Transverse colon (tissue), 4 donors: Measurements from ENCODE around the gene NTRK3.

Experiments used
- EP300 ChIP-seq: sonication (generic); formaldehyde crosslinking; IDR thresholded peaks from one replicate; pipeline ENCODE4 v1.6.1; 2017; ENCODE audit warnings: antibody characterized with exemption, low read depth
- POLR2A ChIP-seq: fragments of 450-650 bp; IDR thresholded peaks from one replicate; pipeline ENCODE4 v1.6.1; 2016; ENCODE audit warnings: antibody characterized with exemption, mild to moderate bottlenecking, moderate library complexity
- POLR2AphosphoS5 ChIP-seq, 3 donors: sonication (generic); formaldehyde crosslinking; IDR thresholded peaks; one replicate each; pipeline ENCODE4 v1.6.1; 2016; ENCODE audit warnings: antibody characterized with exemption in 3 of 3
- TF ChIP-seq, protein P1 (sequence below), 5 experiments: fragments of 200-600 bp in 3 of 5; fragments of 450-650 bp in 2 of 5; sonication (generic) in 3 of 5; IDR thresholded peaks; 1 replicate in 2 of 5; 2 replicates in 3 of 5; pipeline ENCODE4 v1.5.1; 2016 to 2017; ENCODE audit warnings: antibody characterized with exemption in 5 of 5, inconsistent platforms in 3 of 5, mild to moderate bottlenecking in 2 of 5, moderate library complexity in 1 of 5

DNA sequence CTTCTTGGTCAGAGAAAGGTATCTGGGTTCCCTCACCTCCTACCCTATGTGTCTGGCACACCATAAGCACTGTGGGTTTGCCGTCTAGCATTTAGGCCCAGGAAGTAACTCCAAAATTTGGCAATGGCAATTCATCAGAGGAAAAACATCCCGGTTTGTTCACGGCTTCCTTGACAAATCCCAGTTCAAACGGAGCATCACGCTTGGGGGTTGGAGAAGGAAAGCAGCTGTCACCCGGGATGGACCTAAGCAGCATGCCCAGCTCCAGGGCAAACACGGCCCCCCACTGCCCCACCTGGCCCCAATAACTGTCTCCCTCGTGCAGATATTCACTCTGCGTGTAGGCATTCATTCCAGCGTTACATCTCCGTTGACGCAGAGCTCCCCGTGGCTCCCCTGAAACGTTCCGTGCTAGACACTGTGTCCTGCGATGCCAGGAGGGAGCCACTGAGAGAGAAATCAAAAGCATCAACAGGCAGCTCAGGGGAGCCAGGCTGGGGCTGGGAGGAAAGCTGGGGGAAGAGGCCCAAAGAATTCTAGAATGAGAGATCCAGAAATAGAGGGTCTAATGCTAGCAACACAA is 41.4 kb downstream of the NTRK3 start:
- TF ChIP-seq, protein P1, sequence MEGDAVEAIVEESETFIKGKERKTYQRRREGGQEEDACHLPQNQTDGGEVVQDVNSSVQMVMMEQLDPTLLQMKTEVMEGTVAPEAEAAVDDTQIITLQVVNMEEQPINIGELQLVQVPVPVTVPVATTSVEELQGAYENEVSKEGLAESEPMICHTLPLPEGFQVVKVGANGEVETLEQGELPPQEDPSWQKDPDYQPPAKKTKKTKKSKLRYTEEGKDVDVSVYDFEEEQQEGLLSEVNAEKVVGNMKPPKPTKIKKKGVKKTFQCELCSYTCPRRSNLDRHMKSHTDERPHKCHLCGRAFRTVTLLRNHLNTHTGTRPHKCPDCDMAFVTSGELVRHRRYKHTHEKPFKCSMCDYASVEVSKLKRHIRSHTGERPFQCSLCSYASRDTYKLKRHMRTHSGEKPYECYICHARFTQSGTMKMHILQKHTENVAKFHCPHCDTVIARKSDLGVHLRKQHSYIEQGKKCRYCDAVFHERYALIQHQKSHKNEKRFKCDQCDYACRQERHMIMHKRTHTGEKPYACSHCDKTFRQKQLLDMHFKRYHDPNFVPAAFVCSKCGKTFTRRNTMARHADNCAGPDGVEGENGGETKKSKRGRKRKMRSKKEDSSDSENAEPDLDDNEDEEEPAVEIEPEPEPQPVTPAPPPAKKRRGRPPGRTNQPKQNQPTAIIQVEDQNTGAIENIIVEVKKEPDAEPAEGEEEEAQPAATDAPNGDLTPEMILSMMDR (IDR thresholded peaks at IDR 0.05) = no peak
- TF ChIP-seq EP300 (no peak), POLR2A (no peak), POLR2AphosphoS5 (IDR thresholded peaks at IDR 0.05) (no peak)
